HG02943 (cell line): Measurements from ENCODE around the gene TXN2.

Experiments used
- ATAC-seq: cut with Tn5 transposase; IDR thresholded peaks from one replicate; pipeline ENCODE4 v1.9.1; 2021; ENCODE audit warnings: mild to moderate bottlenecking, low read depth, moderate library complexity; ENCODE audit not compliant: unreplicated experiment

The TXN2 gene

DNA sequence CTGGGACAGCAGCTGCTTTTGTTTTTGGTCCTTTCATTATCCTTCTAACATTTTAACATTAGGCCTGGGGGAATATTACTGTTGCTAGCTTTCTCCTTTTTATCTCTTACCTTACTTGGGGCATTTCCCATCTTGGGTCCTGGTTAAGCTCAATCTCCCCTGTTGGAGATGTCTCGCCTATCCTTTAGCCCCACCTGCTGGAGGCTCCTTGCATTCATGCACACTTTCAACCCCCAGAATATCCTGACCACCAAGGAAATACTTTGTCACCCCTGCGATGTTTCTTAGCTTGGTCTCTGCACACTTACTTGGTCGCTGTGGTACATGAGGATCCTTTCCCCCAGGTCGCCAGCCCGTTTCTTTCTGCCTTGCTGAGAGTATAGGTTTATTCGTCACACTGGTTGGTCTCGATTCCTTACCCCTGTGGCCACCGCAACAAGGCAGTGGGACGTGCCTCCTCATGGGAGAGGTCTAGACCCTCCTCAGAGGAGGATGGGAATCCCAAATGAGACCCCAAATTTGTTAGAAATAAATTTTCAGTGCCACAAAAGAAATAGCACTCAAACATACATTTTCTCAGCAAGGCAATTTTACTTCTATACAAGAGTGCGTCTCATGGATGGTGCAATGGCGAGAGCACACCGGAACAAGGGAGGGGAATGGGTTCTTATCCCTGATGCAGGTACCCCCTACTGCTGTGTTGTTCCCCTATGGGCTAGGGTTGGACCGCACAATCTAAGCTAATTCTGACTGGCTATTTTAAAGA lies 5.4 kb upstream of the TXN2 start:
- ATAC-seq, result no peak

GRCh38 chr22:36480941-36481392 lies 473 bp downstream of the TXN2 start:
- no peak for ATAC-seq

GRCh38 chr22:36478966-36479365 lies 2.5 kb downstream of the TXN2 start:
- ATAC-seq, result no peak

DNA sequence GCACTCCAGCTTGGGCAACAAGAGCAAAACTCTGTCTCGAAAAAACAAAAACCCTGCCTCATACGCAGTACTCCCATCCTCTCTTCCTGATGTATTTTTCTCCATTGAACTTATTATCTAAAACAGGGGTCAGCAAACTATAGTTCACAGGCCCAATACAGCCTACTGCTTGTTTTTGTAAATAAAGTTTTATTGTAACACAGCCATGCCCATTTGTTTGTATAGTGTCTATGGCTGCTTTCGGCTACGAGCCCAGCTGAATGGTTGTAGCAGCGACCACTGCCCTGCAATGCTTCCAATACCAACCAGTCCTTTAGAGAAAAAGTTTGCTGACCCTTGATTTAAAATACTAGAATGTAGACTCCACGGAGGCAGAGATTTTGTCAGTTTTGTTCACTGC lies 6.1 kb downstream of the TXN2 start:
- ATAC-seq, result no peak

- no peak for ATAC-seq
Observed at GRCh38 chr22:36472689-36473088, 8.8 kb downstream of the TXN2 start.

DNA sequence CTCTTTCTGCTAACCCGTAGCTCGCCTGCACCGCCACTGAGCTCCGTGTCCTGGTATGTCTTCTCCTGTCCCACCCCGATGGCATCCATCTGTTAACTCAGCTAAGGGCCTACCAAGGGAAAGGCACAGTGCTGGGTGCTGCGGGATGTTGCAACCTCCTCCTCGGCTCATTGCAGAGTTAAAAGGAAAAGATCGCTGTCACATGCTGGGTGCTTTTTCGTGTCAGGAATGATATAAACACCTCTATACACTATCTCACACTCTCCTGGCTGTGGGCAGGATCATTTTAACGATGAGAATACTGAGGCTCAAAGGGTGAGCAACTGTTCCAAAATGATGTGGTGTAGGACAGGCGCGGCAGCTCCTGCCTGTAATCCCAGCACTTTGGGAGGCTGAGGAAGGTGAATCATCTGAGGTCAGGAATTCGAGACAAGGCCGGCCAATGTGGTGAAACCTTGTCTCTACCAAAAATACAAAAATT lies 10.1 kb downstream of the TXN2 start:
- ATAC-seq, result no peak

DNA sequence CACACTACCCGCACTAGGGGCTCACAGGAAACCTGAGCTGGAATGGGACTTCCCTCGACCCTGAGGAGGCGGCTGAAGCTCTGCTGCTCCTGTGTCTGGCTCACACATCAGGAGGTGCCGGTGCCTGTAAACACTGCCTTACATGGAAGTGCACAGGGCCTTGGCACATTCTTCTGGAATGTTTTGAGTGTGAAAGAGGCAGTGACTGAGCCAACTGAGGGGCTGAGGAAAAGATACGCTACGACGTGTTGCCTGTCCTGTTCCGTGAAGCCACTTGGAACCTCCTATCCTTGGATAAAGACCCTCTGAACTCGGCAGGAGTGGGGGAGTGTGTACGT lies 10.5 kb downstream of the TXN2 start:
- no peak for ATAC-seq

DNA sequence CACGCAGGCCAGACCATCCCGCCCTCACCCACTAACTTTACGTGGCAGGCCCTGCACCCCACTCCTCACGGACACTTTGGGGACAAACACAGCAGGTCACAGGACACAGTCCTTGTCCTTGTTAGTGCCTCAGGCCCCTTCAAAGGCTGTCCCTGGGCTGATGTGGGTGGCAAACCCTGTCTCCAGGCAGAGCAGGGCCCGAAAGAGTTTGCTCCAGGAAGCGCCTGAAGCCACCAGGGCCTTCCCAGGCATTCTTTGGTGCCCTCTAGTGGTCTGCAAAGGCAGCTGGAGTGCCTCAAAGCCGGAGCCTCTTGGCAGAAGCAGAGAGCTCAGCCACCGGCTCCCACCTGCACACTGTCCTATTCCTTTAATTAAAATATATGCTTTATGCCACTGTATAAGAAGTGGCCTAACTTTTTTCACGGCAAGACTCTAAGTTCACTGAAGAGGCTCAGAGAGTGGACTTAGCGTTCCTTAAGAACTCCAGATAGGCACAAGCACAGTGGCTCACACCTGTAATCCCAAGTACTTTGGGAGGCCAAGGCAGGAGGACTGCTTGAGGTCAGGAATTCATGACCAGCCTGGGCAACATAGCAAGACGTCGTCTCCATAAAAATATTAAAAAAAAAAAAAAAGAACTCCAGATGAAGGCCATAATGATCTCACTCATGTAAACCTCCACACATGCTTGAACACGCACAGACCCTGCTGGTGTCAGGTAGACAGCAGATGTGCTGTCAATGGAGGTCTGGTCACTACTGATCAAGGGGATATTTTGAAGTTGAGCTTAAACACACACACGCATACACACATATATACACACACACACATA lies 11.1 kb downstream of the TXN2 start:
- no peak for ATAC-seq

DNA sequence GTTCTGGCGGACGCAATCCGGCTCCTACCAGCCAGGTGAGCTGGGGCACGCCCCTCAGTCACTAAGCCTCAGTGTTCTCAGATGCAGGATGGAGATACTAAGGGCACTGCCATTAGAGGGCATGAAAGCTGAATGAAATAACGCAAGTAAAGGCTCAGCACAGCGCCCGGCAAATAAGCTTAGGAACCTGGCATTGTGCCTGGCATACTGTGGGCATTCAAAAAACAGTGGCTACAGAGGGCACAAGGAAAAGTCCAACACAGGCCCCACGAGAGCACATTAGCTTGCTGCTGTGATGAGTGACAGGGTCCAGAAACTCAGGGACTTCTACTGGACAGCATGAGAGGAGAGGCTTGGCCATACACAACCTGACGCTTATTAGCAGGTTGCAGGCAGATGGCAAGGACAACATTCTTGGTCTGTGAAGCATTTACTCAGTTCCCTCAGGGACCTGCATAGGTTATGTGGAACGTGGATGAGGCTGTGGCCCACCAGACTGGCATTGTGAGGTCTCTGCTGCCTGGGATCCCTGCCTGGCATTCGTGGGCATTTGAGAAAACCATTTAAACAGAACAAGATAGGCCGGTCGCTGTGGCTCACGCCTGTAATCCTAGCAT lies 12.2 kb downstream of the TXN2 start:
- ATAC-seq, result no peak

DNA sequence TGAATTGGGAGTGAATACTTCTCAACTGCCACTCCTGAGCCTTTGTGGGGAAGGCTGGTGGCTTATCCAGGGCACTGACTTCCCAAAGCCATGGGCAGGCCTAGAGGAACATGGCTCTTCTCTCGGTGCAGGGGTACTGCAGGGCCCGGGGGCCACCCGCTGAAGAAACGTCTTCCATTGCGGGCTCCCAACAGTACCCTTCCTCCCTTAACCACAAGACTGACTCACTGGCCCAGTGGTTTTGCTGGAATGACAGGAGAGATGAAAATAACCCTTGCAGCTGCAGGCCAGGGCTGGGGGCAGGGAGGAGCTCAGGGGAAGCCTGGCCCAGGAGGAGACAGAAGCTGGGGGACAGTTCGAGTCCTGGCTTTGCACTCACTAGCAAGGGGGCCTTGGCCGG lies 13.5 kb downstream of the TXN2 start:
- ATAC-seq, result no peak

DNA sequence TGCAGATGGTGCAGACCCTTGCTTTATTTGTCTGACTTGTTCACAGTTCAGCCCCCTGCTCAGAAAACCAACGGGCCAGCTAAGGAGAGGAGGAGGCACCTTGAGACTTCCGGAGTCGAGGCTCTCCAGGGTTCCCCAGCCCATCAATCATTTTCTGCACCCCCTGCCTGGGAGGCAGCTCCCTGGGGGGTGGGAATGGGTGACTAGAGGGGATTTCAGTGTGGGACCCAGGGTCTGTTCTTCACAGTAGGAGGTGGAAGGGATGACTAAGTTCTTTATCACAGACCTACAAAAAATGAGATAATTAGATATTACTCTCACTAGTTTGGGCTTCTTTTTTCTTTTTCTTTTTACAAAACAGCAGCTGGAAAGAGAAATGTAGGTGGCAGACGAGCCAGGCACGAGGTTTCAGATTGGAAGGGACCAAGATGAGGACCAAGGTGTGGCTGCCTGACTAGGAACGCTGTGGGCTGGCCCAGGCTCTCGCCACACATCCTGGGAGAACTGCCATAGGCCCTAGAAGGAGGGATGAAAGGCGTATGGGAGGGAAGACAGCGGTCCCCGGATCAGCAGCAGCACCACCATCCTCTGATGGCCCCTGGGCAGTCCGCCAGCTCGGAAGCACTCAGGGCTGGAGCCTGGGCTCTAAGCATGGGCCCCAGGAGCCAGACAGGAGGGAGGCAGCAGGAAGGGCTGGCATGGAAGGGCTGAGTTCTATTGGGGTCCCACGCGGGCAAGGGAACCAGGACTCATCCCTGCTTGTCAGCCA lies 14.2 kb downstream of the TXN2 start:
- ATAC-seq, result no peak

GRCh38 chr22:36466258-36466657 lies 15.2 kb downstream of the TXN2 start:
- no peak for ATAC-seq

DNA sequence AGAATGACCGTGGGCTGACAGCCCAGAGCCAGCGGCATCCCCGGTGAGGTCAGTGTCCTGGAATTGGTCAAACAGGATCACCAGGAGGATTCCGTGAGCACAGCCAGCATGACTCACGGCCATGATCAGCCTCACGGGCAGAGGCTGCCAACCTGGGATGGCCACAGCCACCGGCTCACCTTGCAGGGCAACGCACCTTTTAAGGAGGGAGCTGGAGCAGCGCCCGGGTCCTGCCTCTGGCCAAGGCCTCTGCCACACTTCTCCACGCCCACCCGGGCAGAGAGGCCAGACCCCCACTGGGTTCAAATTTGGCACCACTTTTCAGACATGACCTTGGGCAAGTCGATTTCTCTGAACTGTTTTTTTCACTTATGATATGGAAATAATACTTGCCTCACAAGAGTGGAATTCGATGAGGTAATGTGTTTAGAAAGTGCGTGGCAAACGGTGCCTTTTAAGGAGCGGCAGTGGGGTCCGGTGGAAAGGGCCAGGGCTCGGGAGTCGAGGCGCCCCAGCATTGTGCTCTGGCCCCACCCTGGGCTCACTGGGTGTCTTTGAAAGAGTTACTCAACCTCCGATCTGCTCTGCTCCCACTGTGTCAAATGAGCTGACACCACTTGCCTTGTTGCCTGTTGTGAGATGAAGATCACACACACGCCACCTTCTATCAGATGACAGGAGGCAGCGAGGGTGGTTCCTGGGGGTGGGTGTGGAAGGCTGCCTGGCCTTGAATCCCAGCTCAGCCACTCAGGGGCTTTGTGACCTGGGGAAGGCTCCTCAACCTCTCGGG lies 16.0 kb downstream of the TXN2 start:
- no peak for ATAC-seq

DNA sequence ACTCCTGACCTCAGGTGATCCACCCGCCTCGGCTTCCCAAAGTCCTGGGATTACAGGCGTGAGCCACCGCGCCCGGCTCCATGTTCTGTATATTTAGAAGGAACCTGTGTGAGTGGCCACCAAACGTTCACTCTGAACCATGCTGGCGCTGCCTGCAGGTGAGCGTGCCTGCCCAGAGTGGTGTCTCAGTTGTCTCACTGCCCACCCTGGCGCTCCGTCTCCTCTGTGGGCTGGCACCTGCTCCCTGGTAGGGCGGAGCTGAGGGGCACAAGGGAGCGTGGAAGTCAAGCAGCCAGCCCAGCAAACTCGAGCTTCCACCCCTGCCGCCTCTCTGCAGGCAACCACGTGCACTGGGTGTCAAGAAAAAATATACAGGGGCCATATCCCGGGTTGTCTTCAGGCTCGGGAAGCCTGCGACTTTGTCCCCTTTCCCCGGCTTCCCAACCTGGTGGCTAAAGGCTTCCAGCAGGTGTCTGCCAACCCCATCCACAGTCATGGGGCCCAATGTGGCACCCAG lies 16.7 kb downstream of the TXN2 start:
- ATAC-seq, result no peak

DNA sequence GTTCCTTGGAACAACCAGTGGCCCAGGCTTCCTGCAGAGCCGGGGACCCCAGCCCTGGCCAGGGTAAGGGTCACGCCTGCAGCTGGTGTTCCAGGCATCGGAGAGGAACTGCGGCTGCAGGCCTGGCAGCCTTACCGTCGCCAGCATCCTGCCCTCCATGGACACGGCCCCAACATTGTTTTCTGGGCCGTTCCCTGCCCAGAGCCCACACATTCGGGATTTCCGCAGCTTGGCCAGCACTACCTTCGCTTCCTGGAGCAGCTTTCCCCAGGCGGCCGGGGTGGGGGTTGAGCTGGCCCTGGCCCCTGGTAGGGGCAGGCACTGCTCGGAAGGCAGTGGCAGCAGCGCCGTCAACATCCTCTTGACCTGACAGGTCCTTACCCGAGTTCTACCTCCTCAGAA lies 17.7 kb downstream of the TXN2 start:
- no peak for ATAC-seq

- ATAC-seq, result no peak
Observed at GRCh38 chr22:36461665-36462649, 19.5 kb downstream of the TXN2 start.

- no peak for ATAC-seq
Observed at GRCh38 chr22:36460202-36460601, 21.2 kb downstream of the TXN2 start.

- ATAC-seq, result no peak
Observed at GRCh38 chr22:36457688-36458450, 23.6 kb downstream of the TXN2 start.
